Measurements from ENCODE around the gene KIAA0753. TPM values are rescaled to one million over a fixed set of nuclear protein-coding genes. Genes with fewer than 3 reads are reported as not detected.

KIAA0753 gene
- total and polyA plus RNA-seq, 5 experiments from 2014 or later = 1.2 to 24.8 (median 2.3) TPM

GRCh38 chr17:6546069-6546718 is 94.3 kb downstream of the KIAA0753 start:
- Mint-ChIP-seq H3K4me1 (peaks cover 7 to 16% (median 9%) of the 10 kb centered on the region in 4 donors), H3K27ac (peak overlapping the region in 1 of 10 donors; percentile 41), H3K4me3 (no peak overlapping the region), H3K27me3 (peaks cover 0 to 2% (median 0%) of the 10 kb centered on the region in 5 donors), H3K36me3 (no peaks in the 10 kb centered on the region), H3K9me3 (no peaks in the 10 kb centered on the region)
- no peak for DNase-seq
- POLR2A ChIA-PET = no interaction called here
- ATAC-seq = no peak

GRCh38 chr17:6545291-6545690 is 95.2 kb downstream of the KIAA0753 start:
- ATAC-seq (no peak), DNase-seq (no peak)
- no peak overlapping the region for H3K27ac Mint-ChIP-seq
- H3K27me3 Mint-ChIP-seq = peaks cover 0 to 2% (median 0%) of the 10 kb centered on the region in 5 donors
- POLR2A ChIA-PET = no interaction called here
- H3K4me1 Mint-ChIP-seq = peaks cover 7 to 16% (median 9%) of the 10 kb centered on the region in 4 donors
- no peak overlapping the region for H3K4me3 Mint-ChIP-seq
- no peaks in the 10 kb centered on the region for H3K36me3 Mint-ChIP-seq
- no peaks in the 10 kb centered on the region for H3K9me3 Mint-ChIP-seq

- peaks cover 0 to 2% (median 0%) of the 10 kb centered on the region in 5 donors for H3K27me3 Mint-ChIP-seq
- ATAC-seq = no peak
- no peak overlapping the region for H3K4me3 Mint-ChIP-seq
- H3K9me3 Mint-ChIP-seq = peaks cover 0 to 4% (median 0%) of the 10 kb centered on the region in 9 donors
- no peak overlapping the region for H3K27ac Mint-ChIP-seq
- H3K4me1 Mint-ChIP-seq = peaks cover 7 to 11% (median 7%) of the 10 kb centered on the region in 4 donors
- POLR2A ChIA-PET = no interaction called here
- DNase-seq = no peak
- peaks cover 0 to 3% (median 0%) of the 10 kb centered on the region in 3 donors for H3K36me3 Mint-ChIP-seq
Measured at GRCh38 chr17:6544011-6544370, 96.5 kb downstream of the KIAA0753 start.

- Mint-ChIP-seq H3K4me3 (no peak overlapping the region), H3K36me3 (peaks cover 0 to 5% (median 0%) of the 10 kb centered on the region in 3 donors), H3K27ac (peak overlapping the region in 1 of 10 donors; percentile 33), H3K4me1 (peaks cover 2 to 4% (median 2%) of the 10 kb centered on the region in 4 donors), H3K27me3 (peaks cover 0 to 2% (median 0%) of the 10 kb centered on the region in 5 donors), H3K9me3 (peaks cover 0 to 5% (median 0%) of the 10 kb centered on the region in 9 donors)
- POLR2A ChIA-PET = no interaction called here
- DNase-seq (no peak), ATAC-seq (no peak)
Measured at GRCh38 chr17:6543079-6544010, 97.2 kb downstream of the KIAA0753 start.

GRCh38 chr17:6542577-6542976 is 97.9 kb downstream of the KIAA0753 start:
- Mint-ChIP-seq H3K27ac (no peak overlapping the region), H3K36me3 (peaks cover 0 to 5% (median 0%) of the 10 kb centered on the region in 3 donors), H3K4me1 (no peaks in the 10 kb centered on the region), H3K27me3 (peaks cover 0 to 2% (median 0%) of the 10 kb centered on the region in 5 donors), H3K4me3 (no peak overlapping the region), H3K9me3 (peaks cover 0 to 5% (median 0%) of the 10 kb centered on the region in 9 donors)
- POLR2A ChIA-PET = no interaction called here
- ATAC-seq = no peak
- no peak for DNase-seq

- H3K36me3 Mint-ChIP-seq = peaks cover 0 to 5% (median 0%) of the 10 kb centered on the region in 3 donors
- DNase-seq (no peak), ATAC-seq (no peak)
- H3K27ac Mint-ChIP-seq = no peak overlapping the region
- no peak overlapping the region for H3K4me3 Mint-ChIP-seq
- H3K27me3 Mint-ChIP-seq = no peaks in the 10 kb centered on the region
- POLR2A ChIA-PET = no interaction called here
- H3K9me3 Mint-ChIP-seq = peaks cover 0 to 5% (median 0%) of the 10 kb centered on the region in 9 donors
- H3K4me1 Mint-ChIP-seq = no peaks in the 10 kb centered on the region
Measured at GRCh38 chr17:6541886-6542285, 98.6 kb downstream of the KIAA0753 start.

GRCh38 chr17:6539871-6540270 is 100.6 kb downstream of the KIAA0753 start:
- Mint-ChIP-seq H3K27me3 (peaks cover 0 to 3% (median 0%) of the 10 kb centered on the region in 5 donors), H3K4me1 (no peaks in the 10 kb centered on the region), H3K27ac (no peak overlapping the region), H3K4me3 (no peak overlapping the region), H3K36me3 (peaks cover 0 to 5% (median 0%) of the 10 kb centered on the region in 3 donors), H3K9me3 (peaks cover 0 to 5% (median 0%) of the 10 kb centered on the region in 9 donors)
- no peak for ATAC-seq
- POLR2A ChIA-PET = no interaction called here
- no peak for DNase-seq

- POLR2A ChIA-PET = no interaction called here
- no peak overlapping the region for H3K27ac Mint-ChIP-seq
- H3K27me3 Mint-ChIP-seq = peaks cover 1 to 16% (median 2%) of the 10 kb centered on the region in 5 donors
- H3K4me1 Mint-ChIP-seq = no peaks in the 10 kb centered on the region
- H3K4me3 Mint-ChIP-seq = no peak overlapping the region
- no peak for DNase-seq
- H3K9me3 Mint-ChIP-seq = peaks cover 0 to 5% (median 0%) of the 10 kb centered on the region in 9 donors
- H3K36me3 Mint-ChIP-seq = peaks cover 0 to 7% (median 0%) of the 10 kb centered on the region in 3 donors
- no peak for ATAC-seq
Measured at GRCh38 chr17:6536566-6537065, 103.9 kb downstream of the KIAA0753 start.

GRCh38 chr17:6536053-6536452 is 104.5 kb downstream of the KIAA0753 start:
- ATAC-seq (no peak), DNase-seq (no peak)
- Mint-ChIP-seq H3K4me3 (no peak overlapping the region), H3K36me3 (peaks cover 0 to 7% (median 0%) of the 10 kb centered on the region in 3 donors), H3K27ac (no peak overlapping the region), H3K9me3 (peaks cover 0 to 5% (median 0%) of the 10 kb centered on the region in 9 donors), H3K4me1 (no peaks in the 10 kb centered on the region), H3K27me3 (peaks cover 1 to 16% (median 2%) of the 10 kb centered on the region in 5 donors)
- POLR2A ChIA-PET = no interaction called here

- H3K36me3 Mint-ChIP-seq = peaks cover 0 to 7% (median 0%) of the 10 kb centered on the region in 3 donors
- no peak overlapping the region for H3K4me3 Mint-ChIP-seq
- POLR2A ChIA-PET = no interaction called here
- ATAC-seq (no peak), DNase-seq (no peak)
- H3K9me3 Mint-ChIP-seq = peaks cover 0 to 5% (median 0%) of the 10 kb centered on the region in 9 donors
- H3K27ac Mint-ChIP-seq = peak overlapping the region in 2 of 10 donors; percentile 35 to 69
- no peaks in the 10 kb centered on the region for H3K4me1 Mint-ChIP-seq
- H3K27me3 Mint-ChIP-seq = peaks cover 1 to 16% (median 2%) of the 10 kb centered on the region in 5 donors
Measured at GRCh38 chr17:6534846-6535514, 105.5 kb downstream of the KIAA0753 start.

- DNase-seq (no peak), ATAC-seq (no peak)
- H3K9me3 Mint-ChIP-seq = no peaks in the 10 kb centered on the region
- no peak overlapping the region for H3K27ac Mint-ChIP-seq
- POLR2A ChIA-PET = no interaction called here
- H3K4me1 Mint-ChIP-seq = no peaks in the 10 kb centered on the region
- peaks cover 1 to 16% (median 3%) of the 10 kb centered on the region in 5 donors for H3K27me3 Mint-ChIP-seq
- H3K4me3 Mint-ChIP-seq = no peak overlapping the region
- peaks cover 0 to 2% (median 0%) of the 10 kb centered on the region in 3 donors for H3K36me3 Mint-ChIP-seq
Measured at GRCh38 chr17:6532441-6532885, 108.0 kb downstream of the KIAA0753 start.

- POLR2A ChIA-PET = no interaction called here
- H3K4me3 Mint-ChIP-seq = no peak overlapping the region
- ATAC-seq = no peak
- peaks cover 0 to 2% (median 0%) of the 10 kb centered on the region in 3 donors for H3K36me3 Mint-ChIP-seq
- DNase-seq = no peak
- H3K27ac Mint-ChIP-seq = no peak overlapping the region
- no peaks in the 10 kb centered on the region for H3K4me1 Mint-ChIP-seq
- no peaks in the 10 kb centered on the region for H3K9me3 Mint-ChIP-seq
- H3K27me3 Mint-ChIP-seq = peaks cover 1 to 16% (median 3%) of the 10 kb centered on the region in 5 donors
Measured at GRCh38 chr17:6531575-6531974, 108.9 kb downstream of the KIAA0753 start.

All from naive thymus-derived CD8-positive, alpha-beta T cell (primary cell).